Stomach smooth muscle (tissue), 2 donors: Measurements from ENCODE around the gene TXNDC17.
A peak's percentile ranks its signal among the peaks of the same experiment; 100 is the strongest.
"Not testable (repeated sequence)": the region's sequence is repeated elsewhere in the genome, so short reads cannot be mapped to it uniquely, and the experiment has no call there.

Experiments used
- H3K27ac ChIP-seq: one replicate; pipeline ENCODE4 v1.7.0; 2013; ENCODE audit warnings: mild to moderate bottlenecking, low read length, inconsistent platforms
- H3K27me3 ChIP-seq, 2 donors: one replicate each; pipeline ENCODE4 v1.7.0; 2013; ENCODE audit warnings: low read length in 2 of 2; ENCODE audit not compliant: insufficient read depth in 2 of 2, control insufficient read depth in 1 of 2
- H3K36me3 ChIP-seq, 2 donors: one replicate each; pipeline ENCODE4 v1.7.0; 2013; ENCODE audit warnings: low read length in 2 of 2; ENCODE audit not compliant: control insufficient read depth in 2 of 2, insufficient read depth in 2 of 2
- H3K4me1 ChIP-seq: one replicate; pipeline ENCODE4 v1.7.0; 2013; ENCODE audit warnings: low read length; ENCODE audit not compliant: control insufficient read depth, insufficient read depth
- H3K4me3 ChIP-seq, 2 donors: one replicate each; pipeline ENCODE4 v1.7.0; 2013; ENCODE audit warnings: low read length in 2 of 2
- H3K9ac ChIP-seq, 2 donors: one replicate each; pipeline ENCODE4 v1.7.0; 2013; ENCODE audit warnings: low read length in 2 of 2, mild to moderate bottlenecking in 1 of 2
- H3K9me3 ChIP-seq, 2 donors: one replicate each; pipeline ENCODE4 v1.7.0; 2013; ENCODE audit warnings: low read length in 2 of 2; ENCODE audit not compliant: control insufficient read depth in 2 of 2
- donor health status: healthy.
- donor health status: Pancreatic carcinoma.

TXNDC17 gene

GRCh38 chr17:6660805-6661463, 20.1 kb downstream of the TXNDC17 start:
- no peaks in the 10 kb centered on the region for H3K9me3 ChIP-seq
- H3K36me3 ChIP-seq = no peaks in the 10 kb centered on the region
- no peak overlapping the region for H3K4me3 ChIP-seq
- no peaks in the 10 kb centered on the region for H3K4me1 ChIP-seq
- no peak overlapping the region for H3K9ac ChIP-seq
- H3K27me3 ChIP-seq = peaks cover 5 to 20% of the 10 kb centered on the region in 2 donors
- H3K27ac ChIP-seq = no peak overlapping the region

- Histone ChIP-seq H3K9me3 (no peaks in the 10 kb centered on the region), H3K9ac (no peak overlapping the region), H3K4me1 (no peaks in the 10 kb centered on the region), H3K27me3 (peaks cover 5 to 20% of the 10 kb centered on the region in 2 donors), H3K27ac (no peak overlapping the region), H3K36me3 (no peaks in the 10 kb centered on the region), H3K4me3 (no peak overlapping the region)
Measured at GRCh38 chr17:6661464-6661848, 20.6 kb downstream of the TXNDC17 start.

GRCh38 chr17:6663200-6663599, 22.3 kb downstream of the TXNDC17 start:
- not testable (repeated sequence) for H3K9ac ChIP-seq, H3K4me1 ChIP-seq, H3K4me3 ChIP-seq, H3K27ac ChIP-seq, H3K9me3 ChIP-seq, H3K36me3 ChIP-seq
- H3K27me3 ChIP-seq = peaks cover 0 to 15% of the 10 kb centered on the region in 2 donors

GRCh38 chr17:6666077-6666521, 25.2 kb downstream of the TXNDC17 start:
- H3K4me3 ChIP-seq = no peak overlapping the region
- H3K27ac ChIP-seq = no peak overlapping the region
- H3K36me3 ChIP-seq = no peaks in the 10 kb centered on the region
- no peaks in the 10 kb centered on the region for H3K4me1 ChIP-seq
- H3K9ac ChIP-seq = peak overlapping the region in 1 of 2 donors; percentile 29
- peaks cover 2 to 12% of the 10 kb centered on the region in 2 donors for H3K27me3 ChIP-seq
- H3K9me3 ChIP-seq = no peaks in the 10 kb centered on the region

GRCh38 chr17:6666557-6666956, 25.7 kb downstream of the TXNDC17 start:
- Histone ChIP-seq H3K4me3 (no peak overlapping the region), H3K36me3 (no peaks in the 10 kb centered on the region), H3K9me3 (no peaks in the 10 kb centered on the region), H3K4me1 (no peaks in the 10 kb centered on the region), H3K27ac (no peak overlapping the region), H3K9ac (no peak overlapping the region), H3K27me3 (peaks cover 2 to 14% of the 10 kb centered on the region in 2 donors)

GRCh38 chr17:6667516-6667915, 26.7 kb downstream of the TXNDC17 start:
- Histone ChIP-seq H3K27ac (no peak overlapping the region), H3K9me3 (no peaks in the 10 kb centered on the region), H3K27me3 (peaks cover 2 to 11% of the 10 kb centered on the region in 2 donors), H3K36me3 (no peaks in the 10 kb centered on the region), H3K4me3 (no peak overlapping the region), H3K9ac (no peak overlapping the region), H3K4me1 (no peaks in the 10 kb centered on the region)

GRCh38 chr17:6668219-6668618, 27.4 kb downstream of the TXNDC17 start:
- Histone ChIP-seq H3K9me3 (no peaks in the 10 kb centered on the region), H3K36me3 (no peaks in the 10 kb centered on the region), H3K9ac (no peak overlapping the region), H3K27me3 (peaks cover 2 to 11% of the 10 kb centered on the region in 2 donors), H3K4me1 (no peaks in the 10 kb centered on the region), H3K27ac (no peak overlapping the region), H3K4me3 (no peak overlapping the region)

GRCh38 chr17:6668727-6669425, 28.0 kb downstream of the TXNDC17 start:
- peaks cover 2 to 11% of the 10 kb centered on the region in 2 donors for H3K27me3 ChIP-seq
- no peaks in the 10 kb centered on the region for H3K36me3 ChIP-seq
- no peaks in the 10 kb centered on the region for H3K4me1 ChIP-seq
- no peaks in the 10 kb centered on the region for H3K9me3 ChIP-seq
- H3K9ac ChIP-seq = no peak overlapping the region
- H3K4me3 ChIP-seq = no peak overlapping the region
- no peak overlapping the region for H3K27ac ChIP-seq

- H3K9ac ChIP-seq = no peak overlapping the region
- no peaks in the 10 kb centered on the region for H3K9me3 ChIP-seq
- H3K36me3 ChIP-seq = no peaks in the 10 kb centered on the region
- H3K4me1 ChIP-seq = no peaks in the 10 kb centered on the region
- no peak overlapping the region for H3K4me3 ChIP-seq
- peaks cover 2 to 11% of the 10 kb centered on the region in 2 donors for H3K27me3 ChIP-seq
- H3K27ac ChIP-seq = no peak overlapping the region
Measured at GRCh38 chr17:6669479-6670212, 28.8 kb downstream of the TXNDC17 start.

GRCh38 chr17:6670571-6670970, 29.7 kb downstream of the TXNDC17 start:
- H3K27ac ChIP-seq = no peak overlapping the region
- no peak overlapping the region for H3K9ac ChIP-seq
- H3K36me3 ChIP-seq = no peaks in the 10 kb centered on the region
- no peak overlapping the region for H3K4me3 ChIP-seq
- H3K4me1 ChIP-seq = no peaks in the 10 kb centered on the region
- H3K9me3 ChIP-seq = no peaks in the 10 kb centered on the region
- H3K27me3 ChIP-seq = peaks cover 2 to 14% of the 10 kb centered on the region in 2 donors
